NCI-H187 (cell line): ENCODE measurements around the gene MARK4.
"Not testable (repeated sequence)": the region's sequence is repeated elsewhere in the genome, so short reads cannot be mapped to it uniquely, and the experiment has no call there.

Experiments used
- DNase-seq, 2 experiments: peaks; one replicate each; lab custom pipeline; 2025; lab: John Stamatoyannopoulos, UW

The MARK4 gene

DNA sequence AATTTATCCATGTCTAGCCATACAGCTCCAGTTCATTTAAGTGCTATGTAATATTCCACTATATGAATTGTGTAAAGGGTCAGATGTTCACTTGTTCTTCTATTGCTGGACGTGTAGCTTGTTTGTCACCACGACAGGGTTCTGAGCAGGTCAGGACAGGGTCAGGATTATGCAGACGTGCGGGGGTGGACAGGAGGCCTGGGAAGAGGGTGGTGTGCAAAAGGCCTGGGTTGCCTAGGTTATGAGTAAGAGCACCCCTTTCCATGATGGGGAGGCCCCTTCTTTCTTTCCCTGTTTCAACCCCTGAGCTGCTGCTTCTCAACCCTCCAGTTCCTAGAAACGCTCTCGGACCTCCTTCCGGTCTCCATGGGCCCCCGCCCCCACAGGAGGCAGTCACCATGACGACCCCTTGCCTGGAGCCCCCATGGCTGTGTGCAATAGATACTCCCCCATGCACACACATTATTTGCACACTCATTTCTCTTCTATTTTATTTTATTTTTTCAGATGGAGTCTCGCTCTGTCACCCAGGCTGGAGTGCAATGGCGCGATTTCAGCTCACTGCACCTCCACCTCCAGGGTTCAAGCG, 7.8 kb upstream of the MARK4 start:
- DNase-seq: no peak

DNA sequence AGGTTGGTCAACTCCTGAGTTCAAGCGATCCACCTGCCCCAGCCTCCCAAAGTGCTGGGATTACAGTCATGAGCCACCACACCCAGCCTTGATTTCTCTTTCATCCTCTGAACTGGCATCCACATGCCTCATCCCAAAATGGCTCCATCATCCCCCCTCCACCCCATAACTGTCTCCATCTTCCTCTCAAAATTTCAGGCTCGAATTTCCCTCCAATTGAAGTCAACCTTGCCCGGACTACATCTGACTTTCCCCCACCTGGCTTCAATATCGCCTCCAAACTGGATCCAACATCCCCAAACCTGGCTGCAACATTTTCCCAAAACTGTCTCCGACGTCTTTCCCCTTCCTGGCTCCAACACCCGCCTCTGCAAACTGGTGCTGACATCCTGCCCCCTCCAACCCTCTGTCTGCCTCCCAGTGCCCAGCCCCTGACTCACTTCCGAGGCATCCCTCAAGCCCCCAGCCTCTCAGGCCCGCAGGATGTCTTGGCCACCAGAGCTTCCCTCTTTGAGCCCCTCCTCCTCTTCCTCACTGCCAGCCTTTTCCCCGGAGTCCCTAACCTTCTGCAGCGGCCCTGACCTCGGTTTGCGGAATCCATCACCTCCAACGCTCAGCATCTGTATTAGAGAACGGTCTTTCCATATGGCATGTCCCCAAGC, 6.8 kb upstream of the MARK4 start:
- no peak for DNase-seq

DNA sequence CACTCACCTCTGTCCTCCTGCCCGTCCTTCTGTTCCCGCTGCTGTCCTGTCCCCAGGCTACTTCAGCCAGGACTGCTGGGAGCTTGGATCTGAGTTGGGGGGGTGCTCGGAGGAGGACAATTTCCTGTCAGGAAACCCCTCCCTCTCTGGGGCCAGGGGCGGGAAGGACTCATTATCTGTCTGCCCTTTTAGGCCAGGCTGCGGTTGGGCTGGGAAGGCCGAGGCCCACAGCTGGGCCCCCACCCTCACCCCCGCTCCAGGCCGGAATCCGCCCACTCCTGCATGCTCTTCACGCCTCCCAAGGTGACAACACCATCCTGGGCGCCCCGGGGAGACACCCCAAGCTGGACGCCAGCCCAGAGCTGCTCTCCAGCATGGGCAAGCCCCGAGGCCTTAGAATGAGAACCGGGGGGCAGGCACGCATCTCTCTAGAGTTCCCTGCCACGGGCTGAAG, 5.7 kb upstream of the MARK4 start, which contains the start of gene EXOC3L2:
TSS of gene EXOC3L2 (minus strand) at position 74 of the 454 bp plus-strand sequence. CDS start 6,362 bp downstream, outside the sequence.
- no peak for DNase-seq

DNA sequence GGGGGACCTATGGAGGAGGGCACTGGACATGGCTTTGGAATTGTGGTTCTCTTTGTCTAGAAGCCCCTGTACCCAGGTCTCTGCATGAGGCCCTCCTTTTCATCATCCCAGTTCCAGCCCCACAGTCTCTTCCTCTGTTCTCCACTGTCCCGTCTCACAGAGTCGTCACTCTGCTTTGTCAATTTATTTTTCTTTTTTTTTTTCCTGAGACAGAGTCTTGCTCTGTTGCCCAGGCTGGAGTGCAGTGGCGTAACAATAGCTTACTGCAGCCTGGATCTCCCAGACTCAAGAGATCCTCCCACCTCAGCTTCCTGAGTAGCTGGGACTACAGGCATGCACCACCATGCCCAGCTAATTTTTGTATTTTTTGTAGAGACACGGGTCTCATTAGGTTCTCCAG, 5.2 kb upstream of the MARK4 start:
- no peak for DNase-seq

DNA sequence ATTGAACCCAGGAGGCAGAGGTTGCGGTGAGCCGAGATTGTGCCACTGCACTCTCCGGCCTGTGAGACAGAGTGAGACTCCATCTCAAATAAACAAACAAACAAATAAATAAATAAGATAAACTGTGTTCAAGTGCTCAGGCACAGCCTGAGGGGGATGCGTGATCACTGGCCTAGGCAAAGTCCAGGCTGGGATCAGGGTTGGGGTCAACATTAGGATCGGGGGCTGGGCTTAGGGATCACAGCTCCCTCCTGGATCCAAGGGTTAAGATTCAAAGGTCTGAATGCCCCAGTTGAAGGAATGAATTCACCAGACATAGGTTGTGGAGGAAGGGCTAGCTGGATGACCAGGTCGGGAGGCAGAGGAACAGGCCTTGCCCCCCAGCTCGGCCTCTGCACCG, 3.9 kb upstream of the MARK4 start:
- no peak for DNase-seq

DNA sequence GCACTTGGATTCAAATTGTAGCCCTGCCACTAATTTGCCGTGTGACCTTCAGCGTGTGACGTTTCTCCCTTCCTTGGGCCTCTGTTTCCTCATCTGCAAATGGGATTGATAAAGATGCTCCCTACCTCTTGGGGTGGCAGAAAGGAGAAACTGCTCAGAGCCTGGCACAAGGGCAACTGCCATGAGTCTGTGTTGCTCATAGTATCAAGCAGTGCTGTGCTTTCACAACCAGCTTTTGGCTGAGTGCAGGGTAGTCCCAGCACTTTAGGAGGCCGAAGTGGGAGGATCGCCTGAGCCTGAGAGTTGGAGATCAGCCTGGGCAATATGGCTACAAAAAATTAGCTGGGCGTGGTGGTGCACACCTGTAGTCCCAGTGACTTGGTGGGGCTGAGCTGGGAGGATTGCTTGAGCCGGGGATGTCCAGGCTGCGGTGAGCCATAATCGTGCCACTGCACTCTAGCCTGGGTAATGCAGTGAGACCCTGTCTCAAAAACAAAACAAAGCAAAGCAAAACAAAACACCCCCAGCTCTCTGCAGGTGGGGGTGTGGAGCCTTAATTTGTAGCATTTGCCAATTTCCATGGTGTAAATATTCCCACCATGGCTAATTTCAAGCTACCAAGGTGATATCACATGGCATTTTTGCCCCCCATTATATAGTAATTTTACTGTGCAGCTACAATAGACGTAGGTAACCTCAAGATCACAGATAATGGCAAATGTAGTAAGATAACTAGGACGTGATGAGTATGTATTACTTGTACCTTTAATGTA, 1.6 kb upstream of the MARK4 start:
- DNase-seq: no peak

DNA sequence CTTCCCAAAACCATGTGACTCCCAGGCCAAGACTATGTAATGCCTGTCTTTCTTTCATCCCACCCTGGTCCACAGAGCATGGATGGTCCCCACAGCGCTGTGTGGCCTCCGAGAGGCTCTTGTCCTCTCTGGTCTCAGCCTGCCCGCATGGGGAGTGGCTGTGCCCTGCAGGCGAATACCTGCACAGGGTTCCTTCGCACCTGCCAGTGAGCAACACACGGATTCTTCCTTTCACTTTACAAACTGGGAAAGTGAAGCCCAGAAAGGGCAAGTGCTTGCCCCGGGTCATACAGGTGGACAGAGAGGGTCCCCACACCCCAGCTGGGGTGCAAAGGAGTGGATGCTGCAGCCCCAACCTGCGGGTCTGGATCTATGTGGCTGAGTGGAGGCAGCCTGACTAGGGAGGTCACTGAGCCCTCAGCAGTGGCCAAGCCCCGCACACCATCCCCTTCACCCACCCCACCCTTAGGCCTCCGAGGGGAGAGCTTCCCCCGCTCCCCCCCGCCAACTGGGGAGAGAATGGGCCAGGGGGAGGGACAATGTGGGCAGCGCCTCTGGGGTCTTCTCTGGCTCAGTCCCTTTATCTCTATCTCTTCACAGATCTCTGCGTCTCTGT, 747 bp upstream of the MARK4 start:
- no peak for DNase-seq

DNA sequence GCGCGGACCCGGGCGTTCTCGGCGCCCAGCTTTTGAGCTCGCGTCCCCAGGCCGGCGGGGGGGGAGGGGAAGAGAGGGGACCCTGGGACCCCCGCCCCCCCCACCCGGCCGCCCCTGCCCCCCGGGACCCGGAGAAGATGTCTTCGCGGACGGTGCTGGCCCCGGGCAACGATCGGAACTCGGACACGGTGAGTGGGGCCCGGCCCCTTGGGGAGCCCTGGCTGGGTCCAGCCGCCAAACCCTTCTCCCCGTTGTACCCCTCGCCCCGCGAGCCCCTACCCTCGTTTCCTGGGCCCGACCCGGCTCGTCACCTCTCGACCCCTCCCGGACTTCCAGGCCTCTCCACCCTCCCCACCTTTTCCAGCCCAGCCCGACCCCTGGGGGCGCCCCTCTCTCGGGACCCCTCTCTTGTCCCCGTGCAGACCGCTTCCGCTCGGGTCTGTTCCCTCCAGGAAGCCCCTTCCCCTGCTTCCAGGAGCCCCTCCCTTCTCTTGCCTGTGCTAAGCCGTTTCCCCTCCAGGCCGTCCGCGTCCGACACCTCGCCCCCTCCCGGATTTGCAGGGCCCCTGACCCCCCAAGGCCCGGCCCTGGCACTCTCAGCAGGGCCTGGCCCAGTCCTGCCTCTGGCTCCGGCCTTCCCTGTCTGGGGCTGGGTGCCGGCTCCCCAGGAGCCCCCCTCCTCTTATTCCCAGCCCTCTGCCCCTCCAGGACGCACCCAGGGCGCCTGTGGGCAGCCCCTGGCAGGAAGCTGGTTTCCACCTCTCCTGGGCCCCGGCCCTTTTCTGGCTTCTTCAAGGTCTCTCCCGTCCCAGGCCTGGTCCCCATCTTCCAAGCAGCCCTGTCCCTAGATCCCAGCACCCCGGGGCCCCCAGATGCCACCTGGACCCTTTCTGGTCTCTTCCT, 632 bp downstream of the MARK4 start:
- DNase-seq: no peak

DNA sequence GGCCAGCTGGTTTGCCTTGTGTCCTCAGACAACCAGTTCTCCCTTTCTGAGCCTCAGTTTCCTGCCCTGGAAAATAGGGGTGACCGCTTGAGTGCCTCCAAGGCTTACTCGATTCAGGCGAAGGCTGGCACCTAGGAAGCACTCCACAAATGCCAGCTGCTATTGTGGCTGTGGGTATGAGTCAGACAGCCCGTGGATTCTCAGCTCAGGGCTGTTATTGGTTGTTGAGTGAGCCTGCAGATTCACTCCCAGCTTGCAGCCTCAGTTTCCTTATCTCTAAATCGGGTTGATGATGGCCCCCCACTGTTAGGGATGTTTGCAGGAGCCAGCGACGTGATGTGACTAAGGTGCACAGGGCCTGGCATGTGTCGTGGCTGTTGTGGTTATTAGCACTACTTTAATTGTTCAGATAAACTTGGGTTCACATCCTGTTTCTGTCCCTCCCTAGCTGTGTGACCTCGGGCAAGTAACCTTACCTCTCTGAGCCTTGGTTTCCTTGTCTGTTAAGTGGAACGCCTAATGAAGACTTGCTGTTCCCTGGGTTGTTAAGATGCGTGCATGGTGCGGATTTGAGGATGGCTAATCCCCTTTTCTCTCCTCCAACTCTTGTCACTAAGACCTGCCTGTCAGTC, 2.4 kb downstream of the MARK4 start:
- no peak for DNase-seq

DNA sequence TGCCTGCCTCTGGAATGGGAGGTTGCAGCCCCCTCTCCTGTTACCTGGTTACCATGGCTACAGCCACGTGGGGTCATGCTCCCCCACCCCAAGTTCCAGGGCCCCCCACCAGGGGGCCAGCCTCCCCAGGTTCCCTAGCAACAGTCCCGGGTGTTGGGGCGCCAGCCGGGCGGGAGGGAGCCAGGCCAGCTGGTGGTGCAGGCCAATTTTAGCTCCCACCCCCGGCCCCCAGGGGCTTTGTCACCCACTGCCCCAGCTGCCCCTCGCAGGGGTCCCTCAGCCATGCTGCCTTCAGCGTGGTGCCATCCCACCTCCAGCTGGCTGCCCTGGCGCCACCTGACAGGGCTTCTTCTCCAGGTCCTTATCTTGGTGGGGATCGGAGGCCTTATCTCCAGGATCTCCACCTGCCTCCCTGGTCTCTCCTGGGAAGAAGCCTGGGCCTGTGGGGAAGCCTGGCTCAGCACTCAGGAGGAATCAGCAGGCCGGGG, 3.0 kb downstream of the MARK4 start:
- DNase-seq: no peak

DNA sequence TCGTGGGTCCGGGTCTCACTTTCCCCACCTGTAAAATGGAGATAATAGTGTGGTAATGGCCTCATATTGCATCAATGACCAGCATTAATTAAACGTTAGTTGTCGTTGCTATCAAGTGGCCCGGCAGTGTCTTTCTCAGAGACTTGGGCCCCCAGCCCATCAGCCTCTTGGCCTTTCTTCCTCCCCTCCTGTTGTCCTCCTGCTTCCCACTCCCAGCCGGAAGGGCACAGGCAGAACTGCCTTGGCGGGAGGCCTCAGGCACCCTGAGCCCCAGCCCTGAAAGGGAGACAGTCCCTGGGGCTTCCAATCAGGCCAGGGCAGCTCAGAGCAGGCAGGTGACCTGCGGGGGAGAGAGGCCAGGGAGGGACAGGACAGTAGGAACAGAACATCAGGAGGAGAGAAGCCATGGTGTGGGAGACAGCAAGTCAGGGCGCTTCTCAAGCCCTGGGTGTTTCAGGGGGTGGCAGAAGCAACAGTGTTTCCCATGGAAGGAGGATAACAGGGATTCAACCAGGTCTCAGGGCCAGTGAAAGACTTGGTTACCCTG, 4.6 kb downstream of the MARK4 start:
- DNase-seq: no peak

DNA sequence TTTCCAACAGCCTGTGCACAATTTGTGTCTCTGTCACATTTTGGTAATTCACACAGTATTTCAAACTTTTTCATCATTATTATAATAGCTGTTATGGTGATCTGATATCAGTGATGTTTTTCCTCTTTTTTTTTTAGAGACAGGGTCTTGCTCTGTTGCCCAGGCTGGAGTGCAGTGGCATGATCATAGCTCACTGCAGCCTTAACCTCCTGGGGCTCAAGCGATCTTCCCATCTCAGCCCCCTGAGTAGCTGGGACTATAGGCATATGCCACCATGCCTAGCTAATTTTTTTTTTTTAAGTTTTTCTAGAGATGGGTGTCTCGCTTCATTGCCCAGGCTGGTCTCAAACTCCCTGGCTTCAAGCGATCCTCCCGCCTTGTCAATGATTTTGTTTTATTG, 5.8 kb downstream of the MARK4 start:
- no peak for DNase-seq

DNA sequence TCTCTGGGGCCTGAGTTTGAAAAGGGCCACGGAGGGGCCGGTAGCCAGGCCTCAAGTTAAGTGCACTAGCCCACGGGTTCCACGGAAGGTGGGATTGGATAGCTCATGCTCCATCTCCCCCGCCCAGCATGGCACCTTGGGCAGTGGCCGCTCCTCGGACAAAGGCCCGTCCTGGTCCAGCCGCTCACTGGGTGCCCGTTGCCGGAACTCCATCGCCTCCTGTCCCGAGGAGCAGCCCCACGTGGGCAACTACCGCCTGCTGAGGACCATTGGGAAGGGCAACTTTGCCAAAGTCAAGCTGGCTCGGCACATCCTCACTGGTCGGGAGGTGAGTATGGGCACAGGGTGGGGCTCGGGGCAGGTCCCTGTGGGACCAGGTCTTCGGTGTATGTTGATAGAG, 7.8 kb downstream of the MARK4 start:
- DNase-seq: no peak

DNA sequence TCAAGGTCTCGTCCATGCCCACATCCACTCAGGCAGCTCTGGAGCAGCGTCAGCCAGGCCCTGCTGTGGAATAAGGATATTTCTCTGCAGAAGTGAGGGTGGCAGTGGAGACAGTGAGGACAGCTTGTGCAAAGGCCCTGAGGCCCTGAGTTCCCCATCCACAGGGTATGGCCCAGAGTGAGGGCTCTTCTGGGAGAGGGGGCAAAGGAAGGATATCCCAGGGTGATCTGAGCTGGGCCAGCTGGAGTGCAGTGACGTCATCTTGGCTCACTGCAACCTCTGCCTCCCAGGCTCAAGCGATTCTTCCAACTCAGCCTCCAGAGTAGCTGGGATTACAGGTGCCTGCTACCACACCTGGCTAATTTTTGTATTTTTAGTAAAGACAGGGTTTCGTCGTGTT, 11.5 kb downstream of the MARK4 start:
- DNase-seq: no peak

DNA sequence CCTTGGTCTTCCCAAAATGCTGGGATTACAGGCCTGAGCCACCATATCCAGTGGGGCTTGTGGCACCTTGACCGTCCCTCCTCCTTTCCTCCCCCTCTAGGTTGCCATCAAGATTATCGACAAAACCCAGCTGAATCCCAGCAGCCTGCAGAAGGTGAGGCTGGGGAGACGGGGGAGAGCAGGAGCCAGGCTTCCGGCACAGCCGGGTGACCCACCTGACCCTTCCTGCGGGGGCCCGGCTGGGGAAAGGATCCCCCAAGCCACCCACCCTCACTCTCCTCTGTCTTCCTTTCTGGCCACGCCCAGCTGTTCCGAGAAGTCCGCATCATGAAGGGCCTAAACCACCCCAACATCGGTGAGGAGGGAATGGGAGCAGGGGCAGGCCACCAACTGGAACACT, 11.9 kb downstream of the MARK4 start:
- DNase-seq: no peak

DNA sequence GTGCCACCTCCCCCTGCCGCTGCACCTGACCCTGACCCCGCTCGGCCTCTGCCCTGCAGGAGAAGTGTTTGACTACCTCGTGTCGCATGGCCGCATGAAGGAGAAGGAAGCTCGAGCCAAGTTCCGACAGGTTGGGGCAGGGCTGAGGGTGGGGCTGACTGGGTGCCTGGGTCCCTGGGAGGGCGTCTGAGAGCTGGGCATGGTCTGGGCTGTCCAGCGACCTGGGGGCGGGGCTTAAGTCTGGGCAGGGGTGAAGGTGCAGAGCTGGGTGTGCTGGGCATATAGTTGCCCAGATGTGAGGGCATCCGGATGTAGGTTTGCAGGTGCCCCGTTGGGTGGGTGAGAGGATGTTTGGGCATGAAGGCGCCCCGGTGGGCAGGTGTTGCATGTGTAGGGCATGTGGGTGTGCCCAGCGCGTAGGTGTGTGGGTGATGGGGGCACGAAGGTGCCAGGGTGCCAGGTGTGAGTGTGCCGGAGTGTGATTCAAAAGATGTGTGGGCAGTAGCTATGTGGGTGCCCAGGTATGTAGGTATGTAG, 13.8 kb downstream of the MARK4 start:
- DNase-seq: no peak

DNA sequence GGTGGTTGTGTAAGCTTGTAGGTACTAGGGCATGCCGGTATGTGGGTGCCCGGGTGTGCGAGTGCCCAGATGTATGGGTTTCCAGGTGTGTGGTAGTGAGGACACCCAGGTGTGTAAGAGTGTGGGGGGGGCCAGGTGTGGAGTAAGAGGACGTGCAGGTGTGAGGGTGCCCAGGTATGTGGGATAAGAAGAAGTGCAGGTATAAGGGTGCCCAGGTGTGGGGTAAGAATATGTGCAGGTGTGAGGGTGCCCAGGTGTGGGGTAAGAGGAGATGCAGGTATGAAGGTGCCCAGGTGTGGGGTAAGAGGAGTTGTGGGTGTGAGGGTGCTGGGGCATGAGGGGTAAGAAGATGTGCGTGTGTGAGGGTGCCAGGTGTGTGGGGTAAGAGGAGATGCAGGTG, 14.3 kb downstream of the MARK4 start:
- DNase-seq: no peak

DNA sequence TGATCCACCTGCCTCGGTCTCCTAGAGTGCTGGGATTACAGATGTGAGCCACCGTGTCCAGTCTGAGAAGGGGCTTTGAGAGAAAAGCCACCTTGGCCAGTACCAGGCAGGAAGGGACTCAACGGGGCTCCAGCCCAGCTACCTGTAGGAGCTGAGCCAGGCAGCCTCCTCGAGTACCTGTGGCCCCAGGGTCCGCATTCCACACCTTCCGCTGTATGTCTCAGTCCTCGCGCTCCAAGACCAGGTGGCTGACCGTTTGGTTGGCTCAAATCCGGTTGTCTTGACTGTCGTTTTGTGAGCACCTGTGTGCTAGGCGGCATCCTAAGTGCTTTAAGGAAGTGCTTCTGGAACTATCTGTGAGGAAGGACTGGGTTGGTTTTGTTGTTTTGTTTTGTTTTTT, 16.2 kb downstream of the MARK4 start:
- DNase-seq: no peak

DNA sequence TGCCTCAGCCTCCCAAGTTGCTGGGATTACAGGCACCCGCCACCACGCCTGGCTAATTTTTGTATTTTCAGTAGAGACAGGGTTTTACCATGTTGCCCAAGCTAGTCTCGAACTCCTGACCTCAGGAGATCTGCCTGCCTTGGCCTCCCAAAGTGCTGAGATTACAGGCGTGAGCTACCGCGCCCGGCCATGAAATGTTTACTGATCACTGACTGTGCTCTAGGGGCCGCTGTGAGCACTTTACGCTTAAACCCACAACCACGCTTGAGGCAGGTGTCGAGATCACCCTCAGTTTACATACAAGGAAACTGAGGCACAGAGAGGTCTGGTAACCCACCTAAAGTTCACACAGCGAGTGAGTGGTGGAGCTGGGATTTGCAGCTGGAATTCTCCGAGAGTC, 18.9 kb downstream of the MARK4 start:
- DNase-seq: not testable (repeated sequence)

DNA sequence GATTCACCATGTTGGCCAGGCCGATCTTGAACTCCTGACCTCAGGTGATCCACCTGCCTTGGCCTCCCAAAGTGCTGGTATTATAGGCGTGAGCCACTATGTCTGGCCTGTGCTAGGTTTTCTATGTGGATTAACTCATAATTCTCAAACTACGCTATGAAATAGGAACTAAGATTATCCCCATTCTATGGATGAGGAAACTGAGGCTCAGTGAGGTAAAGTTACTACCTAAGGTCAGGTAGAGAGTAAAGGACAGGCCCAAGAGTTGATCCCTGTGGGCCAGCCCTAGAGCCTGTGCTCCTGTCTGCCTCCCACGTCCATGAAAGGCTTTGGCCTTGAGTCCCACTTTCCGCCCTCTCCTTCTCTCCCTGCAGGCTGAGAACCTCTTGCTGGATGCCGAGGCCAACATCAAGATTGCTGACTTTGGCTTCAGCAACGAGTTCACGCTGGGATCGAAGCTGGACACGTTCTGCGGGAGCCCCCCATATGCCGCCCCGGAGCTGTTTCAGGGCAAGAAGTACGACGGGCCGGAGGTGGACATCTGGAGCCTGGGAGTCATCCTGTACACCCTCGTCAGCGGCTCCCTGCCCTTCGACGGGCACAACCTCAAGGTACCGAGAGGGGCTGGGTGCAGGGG, 20.1 kb downstream of the MARK4 start:
- no peak for DNase-seq
